AG09309 (cell line): ENCODE measurements around the gene SUMO1.
A peak's percentile ranks its signal among the peaks of the same experiment; 100 is the strongest.

Experiments used
- DNase-seq: peaks from one replicate; pipeline ENCODE4 v3.0.0-alpha.2; 2010; ENCODE audit warnings: low read depth
- H3K4me3 ChIP-seq: 2 replicates; pipeline ENCODE4 v1.5.1; 2011; ENCODE audit warnings: mild to moderate bottlenecking, low read depth, low read length, moderate library complexity; ENCODE audit not compliant: control insufficient read depth
- TF ChIP-seq, protein P1 (sequence below): IDR thresholded peaks from 2 replicates; pipeline ENCODE4 v1.5.1; 2011; ENCODE audit warnings: mild to moderate bottlenecking, low read depth, low read length, inconsistent platforms; ENCODE audit not compliant: insufficient read depth, control insufficient read depth; ENCODE audit errors: missing control alignments

Gene SUMO1

DNA sequence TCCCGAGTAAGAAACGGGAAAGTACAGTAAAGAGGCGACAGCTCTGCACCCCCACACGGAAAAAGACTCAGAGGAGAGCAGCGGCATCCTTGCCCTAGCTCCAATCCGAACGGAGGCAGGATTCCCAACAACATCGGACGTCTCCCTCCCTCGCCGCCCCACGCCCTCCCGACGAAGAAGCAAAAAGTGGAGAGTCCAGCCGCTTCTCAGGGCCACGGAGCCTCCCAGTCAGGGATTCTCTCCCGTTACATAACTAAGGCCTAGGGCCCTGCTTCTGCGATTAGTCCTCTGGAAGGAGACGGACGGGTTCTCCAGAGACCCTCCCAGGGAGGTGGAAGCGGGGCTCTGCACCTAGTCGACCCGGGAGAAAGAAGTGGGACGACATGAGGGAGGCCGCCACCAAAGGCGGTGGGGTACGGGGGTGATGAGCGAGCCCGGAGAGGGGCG lies 587 bp downstream of the SUMO1 start:
- H3K4me3 ChIP-seq = peak overlapping the region; percentile 97
- DNase-seq = no peak
- TF ChIP-seq, protein P1, sequence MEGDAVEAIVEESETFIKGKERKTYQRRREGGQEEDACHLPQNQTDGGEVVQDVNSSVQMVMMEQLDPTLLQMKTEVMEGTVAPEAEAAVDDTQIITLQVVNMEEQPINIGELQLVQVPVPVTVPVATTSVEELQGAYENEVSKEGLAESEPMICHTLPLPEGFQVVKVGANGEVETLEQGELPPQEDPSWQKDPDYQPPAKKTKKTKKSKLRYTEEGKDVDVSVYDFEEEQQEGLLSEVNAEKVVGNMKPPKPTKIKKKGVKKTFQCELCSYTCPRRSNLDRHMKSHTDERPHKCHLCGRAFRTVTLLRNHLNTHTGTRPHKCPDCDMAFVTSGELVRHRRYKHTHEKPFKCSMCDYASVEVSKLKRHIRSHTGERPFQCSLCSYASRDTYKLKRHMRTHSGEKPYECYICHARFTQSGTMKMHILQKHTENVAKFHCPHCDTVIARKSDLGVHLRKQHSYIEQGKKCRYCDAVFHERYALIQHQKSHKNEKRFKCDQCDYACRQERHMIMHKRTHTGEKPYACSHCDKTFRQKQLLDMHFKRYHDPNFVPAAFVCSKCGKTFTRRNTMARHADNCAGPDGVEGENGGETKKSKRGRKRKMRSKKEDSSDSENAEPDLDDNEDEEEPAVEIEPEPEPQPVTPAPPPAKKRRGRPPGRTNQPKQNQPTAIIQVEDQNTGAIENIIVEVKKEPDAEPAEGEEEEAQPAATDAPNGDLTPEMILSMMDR = no peak

DNA sequence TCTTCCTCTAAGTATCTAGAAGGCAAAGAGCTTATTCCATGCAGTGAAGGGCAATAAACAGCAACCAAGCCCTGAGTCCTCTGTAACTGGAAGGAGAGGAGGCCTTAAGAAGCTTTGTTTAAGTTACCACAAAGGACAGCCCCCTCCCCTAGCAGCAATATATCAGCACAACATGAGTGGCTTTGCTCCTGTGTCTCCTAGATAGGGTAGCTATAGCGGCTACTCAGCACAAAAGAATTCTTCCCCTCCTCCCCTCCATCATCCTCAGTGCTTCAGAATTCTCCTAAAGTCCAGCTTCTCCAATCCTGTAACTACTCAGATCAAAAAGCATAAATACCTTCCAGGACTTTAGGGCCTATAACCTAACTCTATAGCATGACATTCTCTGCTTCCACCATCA lies 16.5 kb downstream of the SUMO1 start:
- no peak overlapping the region for H3K4me3 ChIP-seq
- TF ChIP-seq, protein P1 = no peak
- DNase-seq = no peak

DNA sequence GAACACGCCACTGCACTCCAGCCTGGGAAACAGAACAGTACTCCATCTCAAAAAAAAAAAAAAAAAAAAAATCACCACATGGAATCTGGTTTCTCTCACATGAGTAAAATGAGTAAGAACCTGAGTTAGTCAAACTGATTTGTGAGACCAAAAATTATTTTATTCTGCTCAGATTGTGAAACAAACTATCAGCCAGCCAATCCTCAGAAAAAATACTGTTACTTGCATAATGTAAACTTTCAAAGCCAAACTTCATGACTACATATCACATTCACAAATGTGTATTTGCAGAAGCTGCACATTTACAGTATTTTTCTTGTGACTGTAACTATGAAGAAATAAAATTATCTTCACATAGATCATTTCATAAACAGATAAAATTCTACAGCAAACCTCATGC lies 23.2 kb downstream of the SUMO1 start:
- TF ChIP-seq, protein P1 = no peak
- H3K4me3 ChIP-seq = no peak overlapping the region
- DNase-seq = no peak

DNA sequence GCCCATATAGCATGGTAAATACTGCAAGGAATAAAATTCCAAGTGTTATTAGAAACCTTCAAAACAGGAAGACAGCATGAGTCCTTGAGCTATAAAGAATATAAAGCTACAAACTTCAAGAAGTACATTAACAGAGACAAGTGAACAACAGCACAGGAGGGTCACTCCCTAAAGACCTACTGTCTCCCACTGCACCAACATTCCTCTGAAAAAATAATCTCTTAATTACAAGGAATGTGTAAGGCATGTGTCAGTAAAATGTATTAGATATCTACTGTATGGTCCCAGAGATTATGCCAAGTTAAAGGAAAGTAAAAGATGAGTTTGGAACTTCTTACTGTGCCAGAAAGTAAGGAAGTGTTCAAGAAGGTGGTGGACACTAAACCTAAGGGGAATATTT lies 29.9 kb downstream of the SUMO1 start:
- no peak overlapping the region for H3K4me3 ChIP-seq
- TF ChIP-seq, protein P1 = no peak
- DNase-seq = no peak

DNA sequence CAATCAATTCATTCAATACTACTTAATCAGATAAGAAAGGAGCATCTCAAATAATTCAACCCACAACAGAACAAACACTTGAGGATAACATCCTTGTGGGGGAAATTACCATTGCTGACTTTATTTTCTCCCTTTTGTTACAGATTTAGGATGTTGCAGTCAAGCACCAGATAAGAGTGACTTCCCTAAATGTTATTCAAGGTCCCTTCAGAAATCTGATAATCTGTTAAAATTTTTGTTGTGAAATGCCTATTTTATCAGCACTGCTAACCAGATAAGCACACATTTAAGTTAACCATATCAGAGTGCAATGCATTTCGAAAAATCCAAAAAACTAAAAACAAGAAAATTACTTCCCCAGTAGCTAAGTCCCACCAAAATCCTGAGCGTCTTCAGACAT lies 33.5 kb downstream of the SUMO1 start:
- DNase-seq = no peak
- no peak overlapping the region for H3K4me3 ChIP-seq
- TF ChIP-seq, protein P1 = no peak

DNA sequence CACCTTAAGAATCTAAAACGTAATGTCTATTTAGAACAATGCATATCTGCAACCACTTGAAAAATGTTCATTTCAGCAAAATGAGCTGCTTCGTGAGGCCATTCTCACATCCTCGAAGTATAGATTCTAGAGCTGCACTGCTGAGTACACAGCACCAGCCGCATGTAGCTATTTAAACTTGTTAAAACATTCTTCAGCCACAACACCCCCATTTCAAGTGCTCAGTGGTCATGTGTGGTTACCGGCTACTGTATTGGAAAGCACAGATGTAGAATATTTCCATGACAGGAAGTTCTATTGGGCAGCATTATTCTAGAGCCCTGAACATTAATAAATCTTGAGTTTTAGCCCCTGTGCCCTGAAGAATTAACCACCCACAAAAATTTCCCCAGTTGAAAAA lies 35.0 kb downstream of the SUMO1 start:
- no peak overlapping the region for H3K4me3 ChIP-seq
- TF ChIP-seq, protein P1 = no peak
- no peak for DNase-seq

DNA sequence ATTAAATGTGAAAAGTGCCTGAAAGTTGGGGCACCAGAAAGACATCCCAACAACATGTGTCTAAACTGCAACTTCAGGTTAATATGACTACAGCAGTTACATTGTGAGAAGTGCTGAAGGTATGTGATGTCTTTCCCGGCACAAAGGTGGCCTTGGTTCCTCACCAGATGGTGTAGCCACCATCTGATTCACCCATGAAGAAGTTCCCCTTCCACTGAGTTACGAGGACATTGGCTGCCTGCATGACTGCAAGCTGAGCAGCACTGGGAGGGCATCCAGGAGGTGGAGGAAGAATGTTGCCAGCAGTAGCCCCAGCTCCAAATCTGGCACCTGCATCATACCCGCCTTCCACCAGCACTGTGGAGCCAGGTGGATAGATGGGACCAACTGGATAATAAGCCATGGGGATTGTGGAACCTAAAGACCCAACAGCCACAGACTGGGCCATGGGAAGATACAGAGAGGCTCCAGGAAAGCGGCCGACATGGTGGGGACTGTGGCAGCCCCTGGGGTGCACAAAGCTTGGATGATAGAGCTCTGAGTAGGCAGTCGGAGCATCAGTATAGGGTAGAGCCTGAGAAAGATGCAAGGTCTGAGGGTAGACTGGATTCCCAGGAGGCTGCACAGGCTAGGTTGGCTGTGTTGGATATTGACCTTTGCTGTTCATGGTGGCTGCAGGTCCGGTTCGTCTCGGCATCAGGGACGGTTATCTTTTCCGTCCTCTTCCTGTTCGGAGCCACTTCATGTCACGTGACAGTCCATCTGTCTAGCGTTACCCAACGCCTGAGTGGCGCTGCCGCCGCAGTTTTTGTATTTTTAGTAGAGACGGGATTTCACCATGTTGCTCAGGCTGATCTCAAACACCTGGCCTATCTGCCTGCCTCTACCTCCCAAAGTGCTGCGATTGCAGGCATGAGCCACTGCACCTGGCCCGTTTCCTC lies 36.9 kb downstream of the SUMO1 start:
- no peak overlapping the region for H3K4me3 ChIP-seq
- no peak for DNase-seq
- TF ChIP-seq, protein P1 = no peak
